ENCODE measurements around the gene MCCD1. TPM values are rescaled to one million over a fixed set of nuclear protein-coding genes. Genes with fewer than 3 reads are reported as not detected.

The MCCD1 gene
- total and polyA plus RNA-seq, 2 experiments from 2014 or later = not detected

DNA sequence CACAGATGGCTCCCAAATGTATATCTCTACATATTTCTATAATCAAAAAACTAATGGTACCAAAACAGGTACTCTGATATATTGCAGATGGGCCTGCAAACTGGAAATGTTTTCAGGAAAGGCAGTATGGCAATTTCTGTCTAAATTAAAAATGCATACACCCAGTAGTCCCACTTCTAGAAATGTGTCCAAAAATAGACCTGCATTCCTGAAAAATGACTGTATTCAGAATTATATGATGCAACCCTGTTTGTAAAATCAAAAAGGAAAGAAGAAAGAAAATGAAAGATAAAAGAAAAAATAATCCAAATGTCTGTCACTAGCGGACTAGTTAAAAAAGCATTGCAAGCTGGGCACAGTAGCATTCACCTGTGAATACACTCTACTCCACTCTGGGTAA lies 43.7 kb upstream of the MCCD1 start (continued):
- TF ChIP-seq ZNF462 (CRISPR knock-in tag; IDR thresholded peaks at IDR 0.05) (no peak), CTCF (conservative IDR thresholded peaks at IDR 0.05; ENCODE audit: low read depth in 2 of 2) (no peak), ZNF114 (CRISPR knock-in tag; IDR thresholded peaks at IDR 0.05) (no peak), EZH2phosphoT487 (IDR thresholded peaks at IDR 0.05; ENCODE audit: unreplicated experiment) (no peak), NANOG (IDR thresholded peaks at IDR 0.05; ENCODE audit: borderline replicate concordance) (no peak)
- TF ChIP-seq, protein P1, sequence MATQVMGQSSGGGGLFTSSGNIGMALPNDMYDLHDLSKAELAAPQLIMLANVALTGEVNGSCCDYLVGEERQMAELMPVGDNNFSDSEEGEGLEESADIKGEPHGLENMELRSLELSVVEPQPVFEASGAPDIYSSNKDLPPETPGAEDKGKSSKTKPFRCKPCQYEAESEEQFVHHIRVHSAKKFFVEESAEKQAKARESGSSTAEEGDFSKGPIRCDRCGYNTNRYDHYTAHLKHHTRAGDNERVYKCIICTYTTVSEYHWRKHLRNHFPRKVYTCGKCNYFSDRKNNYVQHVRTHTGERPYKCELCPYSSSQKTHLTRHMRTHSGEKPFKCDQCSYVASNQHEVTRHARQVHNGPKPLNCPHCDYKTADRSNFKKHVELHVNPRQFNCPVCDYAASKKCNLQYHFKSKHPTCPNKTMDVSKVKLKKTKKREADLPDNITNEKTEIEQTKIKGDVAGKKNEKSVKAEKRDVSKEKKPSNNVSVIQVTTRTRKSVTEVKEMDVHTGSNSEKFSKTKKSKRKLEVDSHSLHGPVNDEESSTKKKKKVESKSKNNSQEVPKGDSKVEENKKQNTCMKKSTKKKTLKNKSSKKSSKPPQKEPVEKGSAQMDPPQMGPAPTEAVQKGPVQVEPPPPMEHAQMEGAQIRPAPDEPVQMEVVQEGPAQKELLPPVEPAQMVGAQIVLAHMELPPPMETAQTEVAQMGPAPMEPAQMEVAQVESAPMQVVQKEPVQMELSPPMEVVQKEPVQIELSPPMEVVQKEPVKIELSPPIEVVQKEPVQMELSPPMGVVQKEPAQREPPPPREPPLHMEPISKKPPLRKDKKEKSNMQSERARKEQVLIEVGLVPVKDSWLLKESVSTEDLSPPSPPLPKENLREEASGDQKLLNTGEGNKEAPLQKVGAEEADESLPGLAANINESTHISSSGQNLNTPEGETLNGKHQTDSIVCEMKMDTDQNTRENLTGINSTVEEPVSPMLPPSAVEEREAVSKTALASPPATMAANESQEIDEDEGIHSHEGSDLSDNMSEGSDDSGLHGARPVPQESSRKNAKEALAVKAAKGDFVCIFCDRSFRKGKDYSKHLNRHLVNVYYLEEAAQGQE (IDR thresholded peaks at IDR 0.05; ENCODE audit: unreplicated experiment) = no peak

Measured in GM23338 (cell line).